B cell (primary cell): ENCODE results near the gene ZNF354C. TPM values are rescaled to one million over a fixed set of nuclear protein-coding genes. Genes with fewer than 3 reads are reported as not detected.

ENCODE experiments used
- ATAC-seq: fragments of 200-7000 bp; cut with Tn5 transposase; one replicate; pipeline ENCODE4 v1.10.0; 2021; ENCODE audit warnings: low read depth, mild to moderate bottlenecking, moderate number of reproducible peaks, moderate library complexity
- CTCF ChIA-PET: fragments of 350-600 bp; sonication (Branson Sonifier 250); formaldehyde crosslinking; loops from one replicate; lab custom pipeline; 2021; ENCODE audit warnings: antibody characterized with exemption, inconsistent platforms; lab: Charles Lee
- POLR2A ChIA-PET: fragments of 350-600 bp; sonication (Branson Sonifier 250); formaldehyde crosslinking; loops from one replicate; lab custom pipeline; 2021; ENCODE audit warnings: antibody characterized with exemption; lab: Charles Lee
- DNase-seq: peaks from one replicate; pipeline ENCODE4 v3.0.0; 2013
- H2AFZ ChIP-seq: 2 replicates; pipeline ENCODE4 v1.6.1; 2012; ENCODE audit warnings: mild to moderate bottlenecking, low read depth, low read length; ENCODE audit not compliant: insufficient read depth, poor library complexity, severe bottlenecking
- H3K27ac ChIP-seq, 2 donors: 1 replicate in 1 of 2; 2 replicates in 1 of 2; pipeline ENCODE4 v1.5.1; 2012 to 2013; ENCODE audit warnings: low read length in 2 of 2, mild to moderate bottlenecking in 2 of 2, moderate library complexity in 1 of 2
- H3K27me3 ChIP-seq, 4 experiments: fragments of 200-600 bp in 1 of 4; sonication (generic) in 1 of 4; replicated peaks in 1 of 4; 1 replicate in 2 of 4; 2 replicates in 2 of 4; pipeline versions ENCODE4 v1.6.1 to v1.7.0; 2013 to 2016; ENCODE audit warnings: low read length in 3 of 4, mild to moderate bottlenecking in 2 of 4, mixed read lengths in 1 of 4, moderate library complexity in 1 of 4; ENCODE audit not compliant: insufficient read depth in 4 of 4, control insufficient read depth in 3 of 4; ENCODE audit errors: control extremely low read depth in 1 of 4
- H3K36me3 ChIP-seq, 2 experiments: replicated peaks in 1 of 2; 1 replicate in 1 of 2; 2 replicates in 1 of 2; pipeline versions ENCODE4 v1.6.1 to v1.7.1; 2013; ENCODE audit warnings: low read length in 1 of 2; ENCODE audit not compliant: insufficient read depth in 2 of 2, control insufficient read depth in 1 of 2; ENCODE audit errors: control extremely low read depth in 1 of 2, extremely low read depth in 1 of 2
- H3K4me1 ChIP-seq, 2 donors: fragments of 200-600 bp in 1 of 2; sonication (generic) in 1 of 2; 1 replicate in 1 of 2; 2 replicates in 1 of 2; pipeline versions ENCODE4 v1.5.1 to v1.6.1; 2013 to 2017; ENCODE audit warnings: low read length in 2 of 2; ENCODE audit not compliant: control insufficient read depth in 2 of 2, insufficient read depth in 2 of 2
- H3K4me2 ChIP-seq: replicated peaks from 2 replicates; pipeline ENCODE3; 2012; ENCODE audit warnings: mild to moderate bottlenecking, low read depth, low read length; ENCODE audit not compliant: poor library complexity, severe bottlenecking
- H3K4me3 ChIP-seq, 5 experiments: fragments of 200-600 bp in 1 of 5; sonication (generic) in 1 of 5; 1 replicate in 3 of 5; 2 replicates in 2 of 5; pipeline versions ENCODE4 v1.5.1 to v1.7.0; 2011 to 2016; ENCODE audit warnings: low read length in 4 of 5, mild to moderate bottlenecking in 4 of 5, low read depth in 2 of 5, control low read depth in 1 of 5, moderate library complexity in 1 of 5; ENCODE audit not compliant: insufficient read depth in 1 of 5; ENCODE audit errors: control extremely low read depth in 1 of 5, extremely low read depth in 1 of 5
- H3K79me2 ChIP-seq: fragments of 200-600 bp; sonication (generic); one replicate; pipeline ENCODE4 v1.6.0; 2016; ENCODE audit warnings: low read length; ENCODE audit not compliant: control insufficient read depth, insufficient read depth
- H3K9ac ChIP-seq: fragments of 200-600 bp; sonication (generic); 2 replicates; pipeline ENCODE4 v1.6.1; 2017; ENCODE audit warnings: mild to moderate bottlenecking, low read length, moderate library complexity
- H3K9me3 ChIP-seq, 3 donors: one replicate each; pipeline versions ENCODE4 v1.6.1 to v1.7.1; 2013; ENCODE audit warnings: low read length in 2 of 3; ENCODE audit not compliant: control insufficient read depth in 2 of 3, insufficient read depth in 1 of 3; ENCODE audit errors: control extremely low read depth in 1 of 3
- H4K20me1 ChIP-seq: 2 replicates; pipeline ENCODE4 v1.6.0; 2012; ENCODE audit warnings: mild to moderate bottlenecking, low read length; ENCODE audit not compliant: insufficient read depth, control insufficient read depth, poor library complexity, severe bottlenecking
- H3K27ac Mint-ChIP-seq: one replicate; pipeline ENCODE4 v1.8.0; 2021; ENCODE audit warnings: mixed read lengths
- H3K27me3 Mint-ChIP-seq: one replicate; pipeline ENCODE4 v1.8.0; 2021; ENCODE audit warnings: mixed read lengths
- H3K4me1 Mint-ChIP-seq: one replicate; pipeline ENCODE4 v1.8.0; 2021; ENCODE audit warnings: mixed read lengths
- H3K4me3 Mint-ChIP-seq: one replicate; pipeline ENCODE4 v1.8.0; 2021; ENCODE audit warnings: mixed read lengths
- H3K9me3 Mint-ChIP-seq: one replicate; pipeline ENCODE4 v1.8.0; 2022; ENCODE audit warnings: mixed read lengths; ENCODE audit not compliant: insufficient read depth
- CTCF ChIP-seq: fragments of 200-600 bp; IDR thresholded peaks from one replicate; pipeline ENCODE4 v1.8.0; 2022; ENCODE audit warnings: antibody characterized with exemption, mild to moderate bottlenecking
- EZH2 ChIP-seq: IDR thresholded peaks from 2 replicates; pipeline ENCODE4 v1.6.1; 2012; ENCODE audit warnings: borderline replicate concordance, low read depth, mild to moderate bottlenecking, moderate library complexity, low read length; ENCODE audit not compliant: insufficient read depth, poor library complexity, severe bottlenecking
- WGBS: methylation state at CpG from one replicate; pipeline ENCODE4 v1.1.5; 2013; ENCODE audit warnings: missing lambda C conversion rate; ENCODE audit not compliant: insufficient coverage; 5-methylcytosine and 5-hydroxymethylcytosine counted together
- intact Hi-C: fragments of 100-400 bp; cut with micrococcal nuclease; formaldehyde crosslinking; loops from one replicate; pipeline ENCODE4 v1.10.0; 2022
- polyA plus RNA-seq: library from polyadenylated mRNA; depleted of rRNA; stranded (reverse); fragments of >200 nt; gene quantifications from 2 replicates; pipeline ENCODE4 v1.2.3, GENCODE V29; 2012
- total RNA-seq, 2 donors: library from RNA; stranded (reverse); fragments of 120-200 nt in 1 of 2; gene quantifications; 1 replicate in 1 of 2; 2 replicates in 1 of 2; pipeline versions ENCODE4 v1.2.3 to v1.2.4, GENCODE V29; 2013 to 2022

ZNF354C gene
- total and polyA plus RNA-seq, 2 donors (not counting 1 experiment from before 2014, with no cell fraction given): 2.2 to 9.5 TPM

GRCh38 chr5:179131886-179132585, 71.9 kb downstream of the ZNF354C start:
- CTCF ChIA-PET: no interaction called here
- H3K36me3 ChIP-seq: no peaks in the 10 kb centered on the region
- H3K27me3 Mint-ChIP-seq: no peaks in the 10 kb centered on the region
- no peaks in the 10 kb centered on the region for H3K4me1 ChIP-seq
- H2AFZ ChIP-seq: no peak overlapping the region
- DNase-seq (no peak), ATAC-seq (no peak)
- H3K27ac ChIP-seq: no peak overlapping the region
- H4K20me1 ChIP-seq: no peaks in the 10 kb centered on the region
- H3K9me3 Mint-ChIP-seq: no peaks in the 10 kb centered on the region
- no peak overlapping the region for H3K4me2 ChIP-seq
- 83% methylated on average over 12 of the region's 15 CpGs for WGBS
- no peak overlapping the region for H3K4me3 ChIP-seq
- no peak overlapping the region for H3K27ac Mint-ChIP-seq
- no peak overlapping the region for H3K4me3 Mint-ChIP-seq
- POLR2A ChIA-PET: no interaction called here
- H3K27me3 ChIP-seq: no peaks in the 10 kb centered on the region
- H3K79me2 ChIP-seq: no peaks in the 10 kb centered on the region
- H3K9ac ChIP-seq: no peak overlapping the region
- no peaks in the 10 kb centered on the region for H3K4me1 Mint-ChIP-seq
- TF ChIP-seq EZH2 (no peak), CTCF (no peak)
- peaks cover 0 to 29% (median 0%) of the 10 kb centered on the region in 3 donors for H3K9me3 ChIP-seq
- intact Hi-C loops: no loop called here

GRCh38 chr5:179132586-179133355, 72.6 kb downstream of the ZNF354C start:
- intact Hi-C loops: no loop called here
- ChIA-PET CTCF (no interaction called here), POLR2A (no interaction called here)
- no peaks in the 10 kb centered on the region for H3K4me1 ChIP-seq
- Mint-ChIP-seq H3K4me3 (no peak overlapping the region), H3K27ac (no peak overlapping the region), H3K4me1 (no peaks in the 10 kb centered on the region), H3K9me3 (no peaks in the 10 kb centered on the region), H3K27me3 (no peaks in the 10 kb centered on the region)
- no peak for ATAC-seq
- no peak for DNase-seq
- H3K4me3 ChIP-seq: no peak overlapping the region
- H3K27me3 ChIP-seq: no peaks in the 10 kb centered on the region
- no peak for TF ChIP-seq CTCF
- no peak for TF ChIP-seq EZH2
- peaks cover 0 to 29% (median 0%) of the 10 kb centered on the region in 3 donors for H3K9me3 ChIP-seq
- H3K36me3 ChIP-seq: no peaks in the 10 kb centered on the region
- WGBS: 91% methylated on average over 23 of the region's 23 CpGs
- no peaks in the 10 kb centered on the region for H3K79me2 ChIP-seq
- H3K9ac ChIP-seq: no peak overlapping the region
- H2AFZ ChIP-seq: no peak overlapping the region
- H4K20me1 ChIP-seq: no peaks in the 10 kb centered on the region
- no peak overlapping the region for H3K4me2 ChIP-seq
- H3K27ac ChIP-seq: no peak overlapping the region
